GM18508 (cell line): ENCODE measurements around the gene HLA-DQA1.
A peak's percentile ranks its signal among the peaks of the same experiment; 100 is the strongest.
"Not testable (repeated sequence)": the region's sequence is repeated elsewhere in the genome, so short reads cannot be mapped to it uniquely, and the experiment has no call there.

ENCODE experiments used
- ATAC-seq: cut with Tn5 transposase; IDR thresholded peaks from one replicate; pipeline ENCODE4 v1.9.1; 2021; ENCODE audit warnings: moderate number of reproducible peaks; ENCODE audit not compliant: insufficient read depth, unreplicated experiment

HLA-DQA1 gene

DNA sequence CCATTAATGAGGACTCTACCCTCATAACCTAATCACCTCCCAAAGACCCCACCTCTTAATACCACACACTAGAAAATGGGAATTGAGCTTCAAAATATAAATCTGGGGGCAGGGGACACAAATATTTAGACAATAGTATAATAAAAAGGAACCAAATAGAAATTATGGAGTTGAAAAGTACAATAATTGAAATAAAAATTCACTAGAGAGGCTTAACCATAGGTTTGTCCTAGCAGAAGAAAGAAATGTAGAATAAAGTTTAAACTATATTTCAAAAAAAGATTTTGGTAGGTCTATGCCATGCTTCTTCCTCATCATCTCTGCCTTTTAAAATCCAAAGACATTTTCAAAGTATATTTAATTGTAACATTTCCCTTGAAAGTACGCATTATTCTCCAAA lies 19.5 kb upstream of the HLA-DQA1 start:
- ATAC-seq = no peak

DNA sequence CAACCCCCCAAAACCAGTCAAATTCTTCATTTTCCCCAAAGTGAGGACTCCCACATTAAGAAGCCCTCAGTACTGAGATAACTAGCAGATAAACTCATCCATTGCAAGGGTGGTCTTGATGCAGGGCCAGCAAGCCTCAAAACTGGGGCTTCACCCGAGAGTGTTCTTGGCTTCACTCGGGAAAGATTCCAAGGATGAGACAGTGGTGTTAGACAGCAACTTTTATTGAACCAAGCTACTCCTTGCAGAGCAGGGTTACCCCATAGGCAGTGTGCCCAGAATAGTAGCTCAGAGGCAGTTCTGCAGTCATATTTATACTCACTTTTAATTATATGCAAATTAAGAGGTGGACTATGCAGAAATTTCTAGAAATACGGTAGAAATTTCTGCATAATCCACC lies 15.8 kb upstream of the HLA-DQA1 start:
- no peak for ATAC-seq

- ATAC-seq = peak; percentile 51
Observed at GRCh38 chr6:32622545-32623401, 14.4 kb upstream of the HLA-DQA1 start.

DNA sequence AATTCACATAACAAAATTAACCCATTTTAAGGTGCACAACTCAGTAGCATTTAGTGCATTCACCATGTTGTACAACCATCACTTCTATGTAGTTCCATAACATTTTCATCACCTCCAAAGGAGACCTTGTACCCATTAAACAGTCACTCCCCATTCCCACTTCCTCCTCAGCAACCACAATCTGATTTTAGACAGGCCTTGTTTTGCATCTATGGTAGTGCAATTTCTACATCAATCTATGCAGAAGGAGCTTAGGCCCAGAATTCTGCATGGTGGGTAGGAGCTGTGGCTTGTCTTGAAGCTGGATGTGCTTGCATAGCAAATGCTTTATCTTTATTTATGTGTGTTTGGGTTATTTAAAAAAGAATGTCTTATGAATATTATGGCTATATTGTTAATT lies 13.5 kb upstream of the HLA-DQA1 start:
- no peak for ATAC-seq

- no peak for ATAC-seq
Observed at GRCh38 chr6:32624565-32624964, 12.6 kb upstream of the HLA-DQA1 start.

DNA sequence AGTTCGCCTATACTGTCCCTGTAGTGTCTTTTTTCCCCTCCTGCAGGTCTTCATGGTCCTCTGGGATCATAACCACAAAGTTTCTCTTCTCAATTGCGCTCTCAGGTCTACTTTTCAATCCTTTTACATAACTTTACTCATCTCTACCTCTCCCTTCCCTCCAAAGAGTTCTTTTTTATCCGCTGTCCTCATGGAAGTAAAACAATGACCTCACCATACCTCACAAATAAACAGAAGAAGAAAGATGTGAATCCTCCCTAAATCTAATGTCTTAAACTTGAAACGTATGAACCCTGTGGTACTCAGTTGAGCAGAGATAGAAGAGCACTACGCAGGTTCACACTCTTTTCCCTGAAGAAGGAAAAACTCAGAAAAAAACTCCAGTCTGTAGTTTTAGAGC lies 12.1 kb upstream of the HLA-DQA1 start:
- no peak for ATAC-seq

- ATAC-seq = no peak
Observed at GRCh38 chr6:32627249-32627648, 10.0 kb upstream of the HLA-DQA1 start.

GRCh38 chr6:32627831-32628230 lies 9.4 kb upstream of the HLA-DQA1 start:
- ATAC-seq = no peak

DNA sequence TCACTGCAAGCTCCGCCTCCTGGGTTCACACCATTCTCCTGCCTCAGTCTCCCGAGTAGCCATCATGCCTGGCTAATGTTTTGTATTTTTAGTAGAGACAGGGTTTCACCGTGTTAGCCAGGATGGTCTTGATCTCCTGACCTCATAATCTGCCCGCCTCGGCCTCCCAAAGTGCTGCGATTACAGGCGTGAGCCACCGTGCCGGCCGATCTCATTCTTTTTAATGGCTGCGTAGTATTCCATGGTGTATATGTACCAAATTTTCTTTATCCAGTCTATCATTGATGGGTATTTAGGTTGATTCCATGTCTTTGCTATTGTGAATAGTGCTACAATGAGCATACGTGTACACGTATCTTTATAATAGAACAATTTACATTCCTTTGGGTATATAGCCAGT lies 7.4 kb upstream of the HLA-DQA1 start:
- not testable (repeated sequence) for ATAC-seq

DNA sequence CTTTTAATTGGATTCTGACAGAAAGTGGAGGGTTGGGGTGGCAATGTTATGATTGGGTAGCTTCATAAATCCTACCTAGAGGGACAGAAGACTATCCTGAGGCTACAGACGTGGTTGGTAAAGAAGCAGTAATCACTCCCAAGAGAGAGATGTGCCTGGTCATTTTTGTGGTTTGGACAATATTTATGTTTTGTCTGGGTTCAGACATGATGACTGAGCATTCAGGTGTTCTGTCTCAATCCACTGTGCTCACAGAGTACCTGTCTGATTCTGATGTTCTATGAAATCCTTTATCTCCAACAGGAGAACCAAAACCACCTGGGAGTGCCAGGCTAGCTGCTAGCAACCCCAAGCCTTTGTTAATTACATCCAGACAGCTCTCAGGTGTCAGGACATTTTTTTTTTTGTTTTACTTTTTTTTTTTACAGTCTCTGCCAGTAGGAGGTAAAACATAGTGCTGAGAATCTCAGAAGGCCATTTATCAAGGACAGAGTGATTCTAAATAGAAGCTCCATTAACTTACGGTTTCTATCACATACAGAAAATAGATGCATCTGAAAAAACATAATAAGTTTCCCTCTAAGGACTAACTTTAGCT lies 1.6 kb upstream of the HLA-DQA1 start:
- ATAC-seq = no peak

- ATAC-seq = no peak
Observed at GRCh38 chr6:32637883-32638282, 677 bp downstream of the HLA-DQA1 start.

DNA sequence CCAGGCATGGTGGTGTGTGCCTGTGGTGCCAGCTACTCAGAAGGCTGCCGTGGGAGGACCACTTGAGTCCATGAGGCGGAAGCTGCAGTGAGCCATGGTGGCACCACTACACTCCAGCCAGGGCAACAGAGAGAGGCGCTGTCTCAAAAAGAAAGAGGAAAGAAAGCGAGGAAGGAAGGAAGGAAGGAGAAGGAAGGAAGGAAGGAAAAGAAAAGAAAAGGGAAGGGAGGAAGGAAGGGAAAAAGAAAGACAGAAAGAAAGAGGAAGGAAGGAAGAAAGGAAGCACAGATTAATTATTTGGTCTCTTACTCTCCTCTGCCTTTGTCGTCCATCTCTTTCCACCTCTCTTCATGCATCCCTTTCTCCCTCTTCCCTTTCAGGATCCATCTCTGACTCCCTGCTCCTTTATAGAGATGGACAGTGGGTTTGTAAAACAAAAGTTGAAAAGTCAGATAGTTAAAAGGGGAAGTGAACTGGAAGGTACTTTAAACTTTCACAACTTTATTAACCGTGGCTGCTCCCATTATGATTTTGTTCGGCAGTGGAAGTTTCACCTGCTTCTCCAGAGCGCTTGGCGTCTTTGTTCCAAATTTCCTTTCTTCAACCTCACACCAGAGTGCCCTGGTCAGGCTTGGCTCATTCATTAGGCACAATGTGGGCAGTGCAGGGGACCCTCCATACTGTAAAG lies 1.5 kb downstream of the HLA-DQA1 start:
- ATAC-seq = no peak

GRCh38 chr6:32639440-32640394 lies 2.5 kb downstream of the HLA-DQA1 start:
- no peak for ATAC-seq

GRCh38 chr6:32641122-32641521 lies 3.9 kb downstream of the HLA-DQA1 start:
- ATAC-seq = no peak

GRCh38 chr6:32641785-32642719 lies 4.8 kb downstream of the HLA-DQA1 start:
- ATAC-seq = not testable (repeated sequence)

GRCh38 chr6:32642720-32643106 lies 5.5 kb downstream of the HLA-DQA1 start:
- no peak for ATAC-seq

DNA sequence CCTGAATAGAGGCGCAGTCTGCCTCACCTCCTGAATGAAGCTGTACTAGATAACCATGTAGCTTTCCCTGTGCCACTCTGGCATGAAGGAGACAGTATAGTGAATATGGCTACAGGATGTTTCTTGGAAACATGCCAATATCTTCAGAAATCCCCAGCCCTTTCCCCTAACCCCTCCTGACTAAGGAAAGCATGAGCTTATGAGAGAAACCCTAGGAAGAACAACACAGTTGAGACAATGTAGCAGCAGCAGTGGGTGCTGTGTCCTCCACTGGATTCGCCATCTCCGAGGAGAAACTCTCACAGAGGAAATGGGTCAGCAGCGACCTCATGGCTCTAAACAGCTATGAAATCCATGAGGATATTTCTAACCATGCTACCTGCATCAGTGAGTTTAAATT lies 6.7 kb downstream of the HLA-DQA1 start:
- ATAC-seq = no peak

DNA sequence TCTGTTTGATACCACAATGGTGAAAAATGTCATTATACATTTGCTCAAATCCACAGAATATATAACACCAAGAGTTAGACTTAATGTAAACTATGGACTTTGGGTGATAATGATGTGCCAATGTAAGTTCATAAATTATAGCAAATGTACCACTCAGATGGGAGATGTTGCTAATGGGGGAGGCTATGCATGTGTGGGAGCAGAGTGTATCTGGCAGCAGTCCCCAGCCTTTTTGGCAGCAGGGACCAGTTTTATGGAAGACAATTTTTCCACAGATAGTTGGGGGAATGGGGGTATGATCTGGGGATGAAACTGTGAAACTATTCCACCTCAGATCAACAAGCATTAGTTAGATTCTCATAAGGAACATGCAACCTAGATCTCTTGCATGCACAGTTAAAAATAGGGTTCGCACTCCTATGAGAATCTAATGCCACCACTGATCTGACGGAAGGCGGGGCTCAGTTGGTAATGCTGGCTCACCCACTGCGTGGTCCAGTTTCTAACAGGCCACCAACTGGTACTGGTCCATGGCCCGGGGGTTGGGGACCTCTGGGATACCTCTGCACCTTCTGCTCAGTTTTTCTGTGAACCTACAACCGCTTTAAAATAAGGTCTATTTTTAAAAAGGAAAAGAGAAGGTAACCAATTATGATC lies 8.0 kb downstream of the HLA-DQA1 start:
- ATAC-seq = no peak
